RWPE1 (cell line): ENCODE measurements around the gene RERGL.
"Not testable (repeated sequence)": the region's sequence is repeated elsewhere in the genome, so short reads cannot be mapped to it uniquely, and the experiment has no call there.

Source experiments
- CTCF ChIA-PET: fragments of 350-600 bp; sonication (Branson Sonifier 250); formaldehyde crosslinking; extraction: SDS; loops from one replicate; lab custom pipeline; 2021; lab: Yijun Ruan, JAX
- POLR2A ChIA-PET: fragments of 400-600 bp; formaldehyde crosslinking; extraction: SDS; loops from one replicate; lab custom pipeline; 2020; ENCODE audit warnings: antibody characterized with exemption; ENCODE audit not compliant: low non-redundant PET; lab: Yijun Ruan, JAX
- DNase-seq: peaks from one replicate; pipeline ENCODE4 v3.0.0; 2012; ENCODE audit warnings: low spot score
- H3K27ac ChIP-seq: fragments of 450-650 bp; 2 replicates; pipeline ENCODE4 v1.5.1; 2017
- CTCF ChIP-seq: fragments of 450-650 bp; conservative IDR thresholded peaks from 2 replicates; pipeline ENCODE4 v1.5.1; 2017; ENCODE audit warnings: low read depth, mild to moderate bottlenecking

Gene RERGL

GRCh38 chr12:18074001-18074400 is 16.0 kb downstream of the RERGL start:
- H3K27ac ChIP-seq, result no peak overlapping the region
- peak; percentile 2 for DNase-seq
- TF ChIP-seq CTCF, result no peak
- CTCF ChIA-PET, result interaction anchor here (0.5 kb wide), 1 partner anchor 226 kb away, joined by 3 read pairs; no protein-coding TSS in a partner anchor
- POLR2A ChIA-PET, result no interaction called here

GRCh38 chr12:18072723-18073122 is 17.3 kb downstream of the RERGL start:
- ChIA-PET POLR2A (no interaction called here), CTCF (no interaction called here)

GRCh38 chr12:18071336-18071735 is 18.7 kb downstream of the RERGL start:
- DNase-seq, result no peak
- ChIA-PET CTCF (interaction anchor here (0.7 kb wide), 1 partner anchor 490 kb away, joined by 3 read pairs; no protein-coding TSS in a partner anchor), POLR2A (no interaction called here)
- no peak overlapping the region for H3K27ac ChIP-seq
- no peak for TF ChIP-seq CTCF

More at GRCh38 chr12:18072723-18073122, 17.3 kb downstream of the RERGL start:
- TF ChIP-seq CTCF, result no peak
- no peak overlapping the region for H3K27ac ChIP-seq
- no peak for DNase-seq

GRCh38 chr12:18068355-18068754 is 21.6 kb downstream of the RERGL start:
- TF ChIP-seq CTCF, result no peak
- ChIA-PET POLR2A (no interaction called here), CTCF (no interaction called here)
- no peak for DNase-seq
- H3K27ac ChIP-seq, result no peak overlapping the region

- POLR2A ChIA-PET, result no interaction called here
- DNase-seq, result no peak
- CTCF ChIA-PET, result no interaction called here
- no peak overlapping the region for H3K27ac ChIP-seq
- no peak for TF ChIP-seq CTCF
Observed at GRCh38 chr12:18066666-18067065, 23.3 kb downstream of the RERGL start.

GRCh38 chr12:18062867-18063266 is 27.1 kb downstream of the RERGL start:
- H3K27ac ChIP-seq, DNase-seq, POLR2A ChIA-PET, CTCF ChIA-PET: not testable (repeated sequence)

- no peak overlapping the region for H3K27ac ChIP-seq
- no peak for DNase-seq
- no peak for TF ChIP-seq CTCF
- POLR2A ChIA-PET, result no interaction called here
- CTCF ChIA-PET, result no interaction called here
Observed at GRCh38 chr12:18057051-18057450, 32.9 kb downstream of the RERGL start.
